H9 (cell line): ENCODE data around the gene TM9SF3. TPM values are rescaled to one million over a fixed set of nuclear protein-coding genes. Genes with fewer than 3 reads are reported as not detected.

Source experiments
- DNase-seq: peaks from one replicate; pipeline ENCODE4 v3.0.0-alpha.2; 2017
- H2AFZ ChIP-seq: one replicate; pipeline ENCODE4 v1.6.1; 2013; ENCODE audit warnings: mild to moderate bottlenecking, low read length, control low read depth, moderate library complexity
- H2AK5ac ChIP-seq: 2 replicates; pipeline ENCODE4 v1.6.1; 2013; ENCODE audit warnings: low read length, control low read depth, mixed read lengths; ENCODE audit not compliant: insufficient read length
- H2BK120ac ChIP-seq: one replicate; pipeline ENCODE4 v1.6.1; 2013; ENCODE audit warnings: low read depth, mild to moderate bottlenecking, low read length, control low read depth, inconsistent platforms; ENCODE audit not compliant: poor library complexity, severe bottlenecking
- H2BK12ac ChIP-seq: 2 replicates; pipeline ENCODE4 v1.6.1; 2013; ENCODE audit warnings: low read length, control low read depth, mixed read lengths, low read depth; ENCODE audit not compliant: insufficient read length
- H2BK15ac ChIP-seq: 2 replicates; pipeline ENCODE4 v1.6.1; 2013; ENCODE audit warnings: low read depth, low read length, control low read depth
- H2BK20ac ChIP-seq: one replicate; pipeline ENCODE4 v1.6.1; 2013; ENCODE audit warnings: low read depth, mild to moderate bottlenecking, low read length, control low read depth, inconsistent platforms; ENCODE audit not compliant: poor library complexity, severe bottlenecking
- H2BK5ac ChIP-seq: 2 replicates; pipeline ENCODE4 v1.6.1; 2013; ENCODE audit warnings: low read length, control low read depth, mixed read lengths; ENCODE audit not compliant: insufficient read length
- H3K14ac ChIP-seq: 2 replicates; pipeline ENCODE4 v1.6.1; 2013; ENCODE audit warnings: low read length, control low read depth; ENCODE audit not compliant: insufficient read depth
- H3K18ac ChIP-seq: 2 replicates; pipeline ENCODE4 v1.6.1; 2013; ENCODE audit warnings: low read depth, mild to moderate bottlenecking, mixed read lengths, low read length, control low read depth; ENCODE audit not compliant: insufficient read length
- H3K23ac ChIP-seq: 2 replicates; pipeline ENCODE4 v1.6.1; 2013; ENCODE audit warnings: low read length, control low read depth, mixed read lengths, low read depth; ENCODE audit not compliant: insufficient read length
- H3K23me2 ChIP-seq: 2 replicates; pipeline ENCODE4 v1.6.1; 2013; ENCODE audit warnings: low read depth, mild to moderate bottlenecking, mixed read lengths, low read length, control low read depth; ENCODE audit not compliant: insufficient read length, poor library complexity, severe bottlenecking
- H3K27ac ChIP-seq: 2 replicates; pipeline ENCODE4 v1.5.1; 2013; ENCODE audit warnings: low read length, control low read depth, mixed read lengths, low read depth; ENCODE audit not compliant: insufficient read length
- H3K27me3 ChIP-seq: 2 replicates; pipeline ENCODE4 v1.6.1; 2013; ENCODE audit warnings: low read length, control low read depth, inconsistent platforms; ENCODE audit not compliant: insufficient read depth
- H3K4ac ChIP-seq: 2 replicates; pipeline ENCODE4 v1.6.1; 2013; ENCODE audit warnings: low read depth, mild to moderate bottlenecking, control low read depth, inconsistent platforms, low read length, moderate library complexity
- H3K4me1 ChIP-seq: 2 replicates; pipeline ENCODE4 v1.6.1; 2013; ENCODE audit warnings: low read length, control low read depth, inconsistent platforms; ENCODE audit not compliant: insufficient read depth
- H3K4me2 ChIP-seq: 2 replicates; pipeline ENCODE4 v1.6.1; 2013; ENCODE audit warnings: low read length, control low read depth, mixed read lengths; ENCODE audit not compliant: insufficient read length, insufficient read depth
- H3K56ac ChIP-seq: 2 replicates; pipeline ENCODE4 v1.6.1; 2013; ENCODE audit warnings: low read depth, mild to moderate bottlenecking, mixed read lengths, low read length, control low read depth; ENCODE audit not compliant: insufficient read length
- H3K79me1 ChIP-seq: 2 replicates; pipeline ENCODE4 v1.6.1; 2013; ENCODE audit warnings: low read depth, mild to moderate bottlenecking, moderate library complexity, low read length, control low read depth, inconsistent platforms; ENCODE audit not compliant: insufficient read depth, poor library complexity, severe bottlenecking
- H3K79me2 ChIP-seq: 2 replicates; pipeline ENCODE4 v1.6.1; 2013; ENCODE audit warnings: low read length, control low read depth, inconsistent platforms; ENCODE audit not compliant: insufficient read depth
- H3K9ac ChIP-seq: 2 replicates; pipeline ENCODE4 v1.6.1; 2013; ENCODE audit warnings: low read length, control low read depth, mixed read lengths; ENCODE audit not compliant: insufficient read length; ENCODE audit errors: extremely low read depth
- H3K9me3 ChIP-seq: one replicate; pipeline ENCODE4 v1.6.1; 2013; ENCODE audit warnings: low read depth, low read length, inconsistent platforms; ENCODE audit not compliant: control insufficient read depth
- H3T11ph ChIP-seq: one replicate; pipeline ENCODE4 v1.6.1; 2013; ENCODE audit warnings: mild to moderate bottlenecking, low read length, control low read depth, inconsistent platforms
- H4K20me1 ChIP-seq: one replicate; pipeline ENCODE4 v1.6.1; 2013; ENCODE audit not compliant: control insufficient read depth, insufficient read length, insufficient read depth
- H4K5ac ChIP-seq: 2 replicates; pipeline ENCODE4 v1.6.1; 2013; ENCODE audit warnings: low read depth, mild to moderate bottlenecking, mixed read lengths, low read length, control low read depth; ENCODE audit not compliant: insufficient read length
- H4K8ac ChIP-seq: replicated peaks from 2 replicates; pipeline ENCODE4 v1.6.1; 2013; ENCODE audit warnings: low read length, control low read depth, mixed read lengths, low read depth; ENCODE audit not compliant: insufficient read length
- H4K91ac ChIP-seq: 2 replicates; pipeline ENCODE4 v1.6.1; 2013; ENCODE audit warnings: low read depth, mild to moderate bottlenecking, moderate library complexity, mixed read lengths, low read length, control low read depth; ENCODE audit not compliant: insufficient read length
- H3K27ac Mint-ChIP-seq, 3 experiments: 2 replicates in 2 of 3; 3 replicates in 1 of 3; pipeline ENCODE4 v1.8.0; 2020 to 2021; ENCODE audit warnings: mixed read lengths in 3 of 3, mild to moderate bottlenecking in 1 of 3, moderate library complexity in 1 of 3
- H3K27me3 Mint-ChIP-seq: 2 replicates; pipeline ENCODE4 v1.8.0; 2021; ENCODE audit warnings: low read depth, mild to moderate bottlenecking, moderate library complexity, mixed read lengths
- H3K36me3 Mint-ChIP-seq, 3 experiments: 2 replicates in 2 of 3; 3 replicates in 1 of 3; pipeline ENCODE4 v1.8.0; 2020 to 2021; ENCODE audit warnings: low read depth in 3 of 3, mixed read lengths in 3 of 3; ENCODE audit not compliant: insufficient read depth in 1 of 3
- H3K4me1 Mint-ChIP-seq, 2 experiments: 2 replicates each; pipeline ENCODE4 v1.8.0; 2020; ENCODE audit warnings: mixed read lengths in 2 of 2
- H3K4me3 Mint-ChIP-seq, 2 experiments: 2 replicates in 1 of 2; 3 replicates in 1 of 2; pipeline ENCODE4 v1.8.0; 2020 to 2021; ENCODE audit warnings: mild to moderate bottlenecking in 2 of 2, mixed read lengths in 2 of 2, moderate library complexity in 1 of 2
- H3K9me3 Mint-ChIP-seq, 2 experiments: 2 replicates in 1 of 2; 3 replicates in 1 of 2; pipeline ENCODE4 v1.8.0; 2020; ENCODE audit warnings: mild to moderate bottlenecking in 2 of 2, mixed read lengths in 2 of 2, moderate library complexity in 1 of 2
- WGBS: extraction: QIAGEN DNeasy Blood & Tissue Kit; methylation state at CpG from one replicate; pipeline ENCODE4 v1.1.7; 2013; ENCODE audit warnings: missing lambda C conversion rate, low lambda C conversion rate, mixed read lengths; ENCODE audit not compliant: insufficient read length; ENCODE audit errors: extremely low coverage; 5-methylcytosine and 5-hydroxymethylcytosine counted together
- total RNA-seq: library from RNA; stranded (reverse); gene quantifications from 2 replicates; pipeline ENCODE4 v1.2.1, GENCODE V29; 2021
- TF ChIP-seq, protein P1 (sequence below): fragments of 200-600 bp; sonication (generic); conservative IDR thresholded peaks from 3 replicates; pipeline ENCODE4 v1.8.0; 2021; ENCODE audit warnings: antibody characterized with exemption, mild to moderate bottlenecking

TM9SF3 gene
- total RNA-seq, 1 experiment from 2014 or later, result 120 TPM

DNA sequence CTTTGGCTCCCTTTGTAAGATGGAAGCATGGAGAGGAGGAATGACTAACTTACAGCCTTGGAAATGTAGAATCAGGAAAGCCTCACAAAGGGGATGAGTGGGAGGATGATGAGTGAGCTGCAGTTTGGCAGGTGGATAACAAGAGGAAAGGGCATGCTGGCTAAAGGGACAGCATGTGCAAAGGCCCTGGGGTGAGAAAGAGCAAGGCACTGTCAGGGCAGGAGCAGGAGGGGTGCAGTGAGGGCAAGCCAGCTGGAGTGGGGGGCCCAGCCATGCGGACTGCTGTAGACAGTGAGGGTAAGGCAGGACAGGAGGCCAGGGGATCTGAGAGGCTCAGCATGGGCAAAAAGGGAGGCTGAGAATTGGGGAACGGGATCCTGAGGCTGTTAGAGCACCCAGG, 93.6 kb downstream of the TM9SF3 start:
- no peaks in the 10 kb centered on the region for H3K4me1 ChIP-seq
- H3K79me1 ChIP-seq, result no peaks in the 10 kb centered on the region
- Mint-ChIP-seq H3K4me1 (peaks cover 5 to 9% of the 10 kb centered on the region in 2 experiments; a peak in 3 of 4 replicates), H3K27ac (no peak overlapping the region; a peak in 1 of 7 replicates), H3K27me3 (peaks cover 7% of the 10 kb centered on the region), H3K4me3 (no peak overlapping the region), H3K36me3 (no peaks in the 10 kb centered on the region; a peak in 1 of 7 replicates), H3K9me3 (no peaks in the 10 kb centered on the region)
- no peaks in the 10 kb centered on the region for H3K27me3 ChIP-seq
- H3K4me2 ChIP-seq, result no peak overlapping the region
- H3K79me2 ChIP-seq, result no peaks in the 10 kb centered on the region
- H2BK120ac ChIP-seq, result no peak overlapping the region
- no peak for DNase-seq
- no peak overlapping the region for H3K4ac ChIP-seq
- H3K23ac ChIP-seq, result no peak overlapping the region
- no peak overlapping the region for H3K18ac ChIP-seq
- no peak overlapping the region for H3K14ac ChIP-seq
- H4K5ac ChIP-seq, result no peak overlapping the region
- no peak overlapping the region for H2AFZ ChIP-seq
- no peak overlapping the region for H2BK20ac ChIP-seq
- H4K20me1 ChIP-seq, result no peaks in the 10 kb centered on the region
- no peak overlapping the region for H3T11ph ChIP-seq
- no peak overlapping the region for H2BK12ac ChIP-seq
- H3K9me3 ChIP-seq, result no peaks in the 10 kb centered on the region
- no peak overlapping the region for H4K8ac ChIP-seq
- no peak overlapping the region for H3K27ac ChIP-seq
- TF ChIP-seq, protein P1, sequence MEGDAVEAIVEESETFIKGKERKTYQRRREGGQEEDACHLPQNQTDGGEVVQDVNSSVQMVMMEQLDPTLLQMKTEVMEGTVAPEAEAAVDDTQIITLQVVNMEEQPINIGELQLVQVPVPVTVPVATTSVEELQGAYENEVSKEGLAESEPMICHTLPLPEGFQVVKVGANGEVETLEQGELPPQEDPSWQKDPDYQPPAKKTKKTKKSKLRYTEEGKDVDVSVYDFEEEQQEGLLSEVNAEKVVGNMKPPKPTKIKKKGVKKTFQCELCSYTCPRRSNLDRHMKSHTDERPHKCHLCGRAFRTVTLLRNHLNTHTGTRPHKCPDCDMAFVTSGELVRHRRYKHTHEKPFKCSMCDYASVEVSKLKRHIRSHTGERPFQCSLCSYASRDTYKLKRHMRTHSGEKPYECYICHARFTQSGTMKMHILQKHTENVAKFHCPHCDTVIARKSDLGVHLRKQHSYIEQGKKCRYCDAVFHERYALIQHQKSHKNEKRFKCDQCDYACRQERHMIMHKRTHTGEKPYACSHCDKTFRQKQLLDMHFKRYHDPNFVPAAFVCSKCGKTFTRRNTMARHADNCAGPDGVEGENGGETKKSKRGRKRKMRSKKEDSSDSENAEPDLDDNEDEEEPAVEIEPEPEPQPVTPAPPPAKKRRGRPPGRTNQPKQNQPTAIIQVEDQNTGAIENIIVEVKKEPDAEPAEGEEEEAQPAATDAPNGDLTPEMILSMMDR, result no peak
- no peak overlapping the region for H2BK5ac ChIP-seq
- no peaks in the 10 kb centered on the region for H3K23me2 ChIP-seq
- no peak overlapping the region for H3K9ac ChIP-seq
- H2AK5ac ChIP-seq, result no peak overlapping the region
- H2BK15ac ChIP-seq, result no peak overlapping the region
- no CpG with 5 or more reads among the region's 2 CpGs for WGBS
- no peak overlapping the region for H3K56ac ChIP-seq
- no peak overlapping the region for H4K91ac ChIP-seq
